Motor neuron (in vitro differentiated cells): ENCODE measurements around the gene LINC01488. TPM values are rescaled to one million over a fixed set of nuclear protein-coding genes. Genes with fewer than 3 reads are reported as not detected.

Source experiments
- ATAC-seq, 8 experiments: fragments of 200-7000 bp; cut with Tn5 transposase; replicated peaks in 6 of 8; 2 replicates each; pipeline ENCODE4 v1.8.0; 2021; ENCODE audit warnings: mild to moderate bottlenecking in 8 of 8, moderate library complexity in 8 of 8
- H3K27ac ChIP-seq, 2 donors: fragments of 250-450 bp; sonication (Bioruptor Pico); 2 replicates each; pipeline ENCODE4 v1.9.0; 2021; ENCODE audit warnings: antibody characterized with exemption in 2 of 2, mild to moderate bottlenecking in 2 of 2, moderate library complexity in 1 of 2
- H3K4me1 ChIP-seq, 2 donors: fragments of 250-450 bp; sonication (Bioruptor Pico); replicated peaks in 1 of 2; 2 replicates each; pipeline ENCODE4 v1.6.1; 2021; ENCODE audit warnings: antibody characterized with exemption in 2 of 2, mild to moderate bottlenecking in 2 of 2, moderate library complexity in 1 of 2
- H3K4me3 ChIP-seq, 5 donors: fragments of 250-450 bp; sonication (Bioruptor Pico); 2 replicates each; pipeline ENCODE4 v1.9.0; 2021; ENCODE audit warnings: antibody characterized with exemption in 5 of 5, mild to moderate bottlenecking in 5 of 5, moderate library complexity in 4 of 5
- WGBS, 10 experiments: fragments of 450-650 bp; shearing (Covaris generic); methylation state at CpG; one replicate each; pipeline ENCODE4 v1.0.0; 2022; 5-methylcytosine and 5-hydroxymethylcytosine counted together
- in situ Hi-C, 9 experiments: fragments of 400-800 bp; cut with MboI; loops; one replicate each; pipeline ENCODE4 v1.15.0; 2021; ENCODE audit warnings: low sequenced_read_pairs in 9 of 9, low pct_unique_long_range_greater_than_20kb in 2 of 9; ENCODE audit not compliant: unreplicated experiment in 9 of 9
- total RNA-seq, 8 experiments: library from RNA; unstranded; fragments of 300-600 nt; gene quantifications; 2 replicates each; pipeline versions ENCODE4 v1.2.3 to v1.2.4, GENCODE V29; 2022

The LINC01488 gene
- total RNA-seq, 8 experiments from 2014 or later, result 0.05 to 0.71 (median 0.28) TPM; not detected in 2

GRCh38 chr11:69439651-69440464, 41.6 kb upstream of the LINC01488 start:
- Histone ChIP-seq H3K4me3 (no peak overlapping the region), H3K27ac (no peak overlapping the region), H3K4me1 (peaks cover 13 to 20% of the 10 kb centered on the region in 2 donors)
- 79 to 100% (median 98%) methylated on average over 1 to 7 of the region's 13 CpGs; no CpG with 5 or more reads in 5 of the 10 experiments for WGBS, 10 experiments
- in situ Hi-C loops, result loop anchor here in 2 of 9 experiments (25.0 kb wide), 1 partner anchor 328 kb away; no protein-coding TSS in a partner anchor
- no peak for ATAC-seq

GRCh38 chr11:69440876-69441275, 40.6 kb upstream of the LINC01488 start:
- in situ Hi-C loops, result loop anchor here in 2 of 9 experiments (25.0 kb wide), 1 partner anchor 329 kb away; no protein-coding TSS in a partner anchor
- Histone ChIP-seq H3K27ac (no peak overlapping the region), H3K4me1 (peaks cover 13 to 20% of the 10 kb centered on the region in 2 donors), H3K4me3 (no peak overlapping the region)
- WGBS, 10 experiments, result 80 to 94% (median 89%) methylated on average over 1 to 6 of the region's 6 CpGs; no CpG with 5 or more reads in 5 of the 10 experiments
- ATAC-seq, result no peak

GRCh38 chr11:69442012-69442806, 39.3 kb upstream of the LINC01488 start:
- no peak for ATAC-seq
- H3K4me3 ChIP-seq, result no peak overlapping the region
- peaks cover 13 to 20% of the 10 kb centered on the region in 2 donors for H3K4me1 ChIP-seq
- peak overlapping the region; percentile 12 to 67 for H3K27ac ChIP-seq
- in situ Hi-C loops, result loop anchor here in 2 of 9 experiments (25.0 kb wide), 1 partner anchor 330 kb away; no protein-coding TSS in a partner anchor
- WGBS, 10 experiments, result 40 to 100% (median 93%) methylated on average over 1 to 9 of the region's 10 CpGs

- Histone ChIP-seq H3K4me1 (peaks cover 13 to 20% of the 10 kb centered on the region in 2 donors), H3K27ac (peak overlapping the region; percentile 12 to 67), H3K4me3 (peak overlapping the region in 3 of 5 donors; percentile 11 to 36 (median 31))
- in situ Hi-C loops, result loop anchor here in 2 of 9 experiments (25.0 kb wide), 1 partner anchor 330 kb away; no protein-coding TSS in a partner anchor
- WGBS, 10 experiments, result 20 to 53% (median 35%) methylated on average over 1 to 6 of the region's 10 CpGs; no CpG with 5 or more reads in 5 of the 10 experiments
- peak in 4 of 8 experiments; percentile 40 to 67 (median 56) for ATAC-seq
These were observed 38.7 kb upstream of the LINC01488 start for GRCh38 chr11:69442807-69443137.

- H3K4me1 ChIP-seq, result peaks cover 13 to 20% of the 10 kb centered on the region in 2 donors
- peak overlapping the region; percentile 49 to 67 for H3K27ac ChIP-seq
- H3K4me3 ChIP-seq, result peak overlapping the region; percentile 22 to 36 (median 31)
- in situ Hi-C loops, result loop anchor here in 2 of 9 experiments (25.0 kb wide), 1 partner anchor 331 kb away; no protein-coding TSS in a partner anchor
- ATAC-seq, result peak; percentile 92 to 99 (median 94)
- 0 to 13% (median 4%) methylated on average over 1 to 25 of the region's 48 CpGs; no CpG with 5 or more reads in 5 of the 10 experiments for WGBS, 10 experiments
These were observed 38.1 kb upstream of the LINC01488 start for GRCh38 chr11:69443138-69443967.

GRCh38 chr11:69443968-69444364, 37.5 kb upstream of the LINC01488 start:
- WGBS, 10 experiments, result 0 to 44% (median 40%) methylated on average over 1 to 4 of the region's 6 CpGs; no CpG with 5 or more reads in 7 of the 10 experiments
- Histone ChIP-seq H3K4me1 (peaks cover 14 to 24% of the 10 kb centered on the region in 2 donors), H3K4me3 (peak overlapping the region in 3 of 5 donors; percentile 23 to 36 (median 31)), H3K27ac (peak overlapping the region; percentile 48 to 49)
- in situ Hi-C loops, result loop anchor here in 2 of 9 experiments (25.0 kb wide), 1 partner anchor 332 kb away; no protein-coding TSS in a partner anchor
- no peak for ATAC-seq

GRCh38 chr11:69444381-69445130, 36.9 kb upstream of the LINC01488 start:
- Histone ChIP-seq H3K27ac (no peak overlapping the region), H3K4me1 (peaks cover 20 to 30% of the 10 kb centered on the region in 2 donors), H3K4me3 (no peak overlapping the region)
- WGBS, 10 experiments, result 7 to 100% (median 65%) methylated on average over 1 to 9 of the region's 32 CpGs; no CpG with 5 or more reads in 4 of the 10 experiments
- ATAC-seq, result peak in 2 of 8 experiments; percentile 2
- in situ Hi-C loops, result loop anchor here in 2 of 9 experiments (25.0 kb wide), 1 partner anchor 332 kb away; no protein-coding TSS in a partner anchor

- in situ Hi-C loops, result loop anchor here in 2 of 9 experiments (25.0 kb wide), 1 partner anchor 333 kb away; no protein-coding TSS in a partner anchor
- no peak for ATAC-seq
- no peak overlapping the region for H3K4me3 ChIP-seq
These were observed 36.4 kb upstream of the LINC01488 start for GRCh38 chr11:69445131-69445470.

GRCh38 chr11:69446108-69446507, 35.4 kb upstream of the LINC01488 start:
- ATAC-seq, result no peak
- in situ Hi-C loops, result loop anchor here in 2 of 9 experiments (25.0 kb wide), 1 partner anchor 334 kb away; no protein-coding TSS in a partner anchor
- 87 to 96% (median 90%) methylated on average over 4 to 7 of the region's 11 CpGs; no CpG with 5 or more reads in 5 of the 10 experiments for WGBS, 10 experiments
- no peak overlapping the region for H3K4me3 ChIP-seq
- peaks cover 23 to 33% of the 10 kb centered on the region in 2 donors for H3K4me1 ChIP-seq
- no peak overlapping the region for H3K27ac ChIP-seq

More at GRCh38 chr11:69445131-69445470, 36.4 kb upstream of the LINC01488 start:
- 59 to 100% (median 81%) methylated on average over 1 to 3 of the region's 11 CpGs; no CpG with 5 or more reads in 4 of the 10 experiments for WGBS, 10 experiments
- no peak overlapping the region for H3K27ac ChIP-seq
- peaks cover 23 to 33% of the 10 kb centered on the region in 2 donors for H3K4me1 ChIP-seq

GRCh38 chr11:69447786-69448185, 33.7 kb upstream of the LINC01488 start:
- 17 to 100% (median 92%) methylated on average over 1 to 6 of the region's 7 CpGs; no CpG with 5 or more reads in 3 of the 10 experiments for WGBS, 10 experiments
- in situ Hi-C loops, result loop anchor here in 2 of 9 experiments (25.0 kb wide), 1 partner anchor 335 kb away; no protein-coding TSS in a partner anchor
- no peak overlapping the region for H3K4me3 ChIP-seq
- peaks cover 20 to 27% of the 10 kb centered on the region in 2 donors for H3K4me1 ChIP-seq
- ATAC-seq, result no peak
- no peak overlapping the region for H3K27ac ChIP-seq
